Skin of body (tissue), 2 donors: Measurements from ENCODE around the gene SEMA6B. TPM values are rescaled to one million over a fixed set of nuclear protein-coding genes. Genes with fewer than 3 reads are reported as not detected.
"Not testable (repeated sequence)": the region's sequence is repeated elsewhere in the genome, so short reads cannot be mapped to it uniquely, and the experiment has no call there.

Source experiments
- DNase-seq: peaks from one replicate; lab custom pipeline; 2025; lab: John Stamatoyannopoulos, UW
- total RNA-seq: library from RNA; depleted of rRNA; stranded (reverse); fragments of >200 nt; gene quantifications from one replicate; pipeline ENCODE4 v1.2.3, GENCODE V29; 2014

The SEMA6B gene, protein sequence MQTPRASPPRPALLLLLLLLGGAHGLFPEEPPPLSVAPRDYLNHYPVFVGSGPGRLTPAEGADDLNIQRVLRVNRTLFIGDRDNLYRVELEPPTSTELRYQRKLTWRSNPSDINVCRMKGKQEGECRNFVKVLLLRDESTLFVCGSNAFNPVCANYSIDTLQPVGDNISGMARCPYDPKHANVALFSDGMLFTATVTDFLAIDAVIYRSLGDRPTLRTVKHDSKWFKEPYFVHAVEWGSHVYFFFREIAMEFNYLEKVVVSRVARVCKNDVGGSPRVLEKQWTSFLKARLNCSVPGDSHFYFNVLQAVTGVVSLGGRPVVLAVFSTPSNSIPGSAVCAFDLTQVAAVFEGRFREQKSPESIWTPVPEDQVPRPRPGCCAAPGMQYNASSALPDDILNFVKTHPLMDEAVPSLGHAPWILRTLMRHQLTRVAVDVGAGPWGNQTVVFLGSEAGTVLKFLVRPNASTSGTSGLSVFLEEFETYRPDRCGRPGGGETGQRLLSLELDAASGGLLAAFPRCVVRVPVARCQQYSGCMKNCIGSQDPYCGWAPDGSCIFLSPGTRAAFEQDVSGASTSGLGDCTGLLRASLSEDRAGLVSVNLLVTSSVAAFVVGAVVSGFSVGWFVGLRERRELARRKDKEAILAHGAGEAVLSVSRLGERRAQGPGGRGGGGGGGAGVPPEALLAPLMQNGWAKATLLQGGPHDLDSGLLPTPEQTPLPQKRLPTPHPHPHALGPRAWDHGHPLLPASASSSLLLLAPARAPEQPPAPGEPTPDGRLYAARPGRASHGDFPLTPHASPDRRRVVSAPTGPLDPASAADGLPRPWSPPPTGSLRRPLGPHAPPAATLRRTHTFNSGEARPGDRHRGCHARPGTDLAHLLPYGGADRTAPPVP
- total RNA-seq: 5.0 TPM

- no peak for DNase-seq
These were observed at the start of gene SEMA6B for GRCh38 chr19:4559569-4559968. TSS of gene SEMA6B (minus strand) at chr19:4559684. CDS start at chr19:4558457, 1,227 bp downstream.

DNA sequence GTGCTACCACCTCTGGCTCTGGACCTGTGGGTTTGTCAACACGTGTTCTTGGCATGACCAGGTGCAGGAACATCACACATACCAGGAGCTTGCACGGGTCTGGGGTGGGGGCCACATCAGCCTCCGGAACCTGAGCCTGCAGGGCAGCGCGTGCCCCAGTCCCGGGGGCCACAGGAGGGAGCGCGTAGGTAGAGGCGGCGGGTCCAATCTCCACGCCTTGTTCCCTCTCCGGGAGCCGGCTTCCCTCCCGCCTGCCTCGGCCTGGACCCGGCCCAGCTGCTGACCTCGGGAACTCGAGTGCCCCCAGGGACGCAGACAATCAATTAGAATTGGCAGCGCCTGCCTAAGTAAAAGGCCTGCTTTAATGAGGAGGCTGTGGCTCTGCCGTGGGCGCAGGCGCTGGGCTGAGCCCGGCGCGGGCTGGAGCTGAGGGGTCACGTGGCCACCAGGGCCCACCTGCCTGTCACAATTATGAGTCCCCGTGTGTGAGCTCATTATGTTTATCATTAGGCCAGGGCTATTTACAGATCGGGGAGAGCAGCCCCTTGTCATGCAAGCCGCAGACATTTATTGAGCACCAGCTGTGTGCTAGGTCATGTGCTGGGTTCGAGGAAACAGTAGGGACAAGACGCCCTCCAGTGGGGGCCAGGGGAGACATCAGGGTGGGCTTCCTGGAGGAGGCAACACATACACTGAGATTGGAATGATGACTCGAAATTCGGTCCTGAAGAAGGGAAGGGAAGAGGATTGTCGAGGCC, 47.6 kb upstream of the SEMA6B start:
- peak; percentile 24 for DNase-seq

GRCh38 chr19:4606181-4606580, 46.7 kb upstream of the SEMA6B start:
- DNase-seq: no peak

- DNase-seq: no peak
These were observed 45.4 kb upstream of the SEMA6B start for GRCh38 chr19:4604912-4605311.

- no peak for DNase-seq
These were observed 43.4 kb upstream of the SEMA6B start for GRCh38 chr19:4602915-4603314.

DNA sequence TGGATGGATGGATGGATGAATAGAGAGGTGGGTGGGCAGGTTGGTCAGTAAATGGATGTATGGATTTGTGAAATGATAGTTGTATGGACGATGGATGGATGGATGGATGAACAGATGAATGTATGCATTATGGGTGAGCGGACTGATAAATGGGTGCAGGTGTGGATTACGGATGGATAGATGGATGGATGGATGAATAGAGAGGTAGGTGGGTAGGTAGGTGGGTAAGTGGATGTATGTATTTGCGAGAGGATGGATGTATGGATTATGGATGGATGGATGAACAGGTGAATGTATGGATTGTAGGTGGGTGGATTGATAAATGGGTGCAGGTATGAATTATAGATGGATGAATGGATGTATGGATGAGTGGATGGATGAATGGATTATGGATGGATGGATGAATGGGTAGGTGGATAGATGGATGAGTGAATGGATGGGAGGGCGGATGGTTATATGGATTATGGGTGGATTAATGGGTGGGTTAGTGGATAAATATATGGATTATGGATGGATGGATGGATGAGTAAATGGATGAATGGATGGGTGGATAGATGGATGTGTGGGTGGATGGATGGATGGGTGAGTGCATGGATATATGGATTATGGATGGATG, 42.8 kb upstream of the SEMA6B start:
- no peak for DNase-seq

GRCh38 chr19:4600893-4601292, 41.4 kb upstream of the SEMA6B start:
- no peak for DNase-seq

- DNase-seq: no peak
These were observed 40.6 kb upstream of the SEMA6B start for GRCh38 chr19:4600082-4600481.

GRCh38 chr19:4598712-4599111, 39.2 kb upstream of the SEMA6B start:
- no peak for DNase-seq

DNA sequence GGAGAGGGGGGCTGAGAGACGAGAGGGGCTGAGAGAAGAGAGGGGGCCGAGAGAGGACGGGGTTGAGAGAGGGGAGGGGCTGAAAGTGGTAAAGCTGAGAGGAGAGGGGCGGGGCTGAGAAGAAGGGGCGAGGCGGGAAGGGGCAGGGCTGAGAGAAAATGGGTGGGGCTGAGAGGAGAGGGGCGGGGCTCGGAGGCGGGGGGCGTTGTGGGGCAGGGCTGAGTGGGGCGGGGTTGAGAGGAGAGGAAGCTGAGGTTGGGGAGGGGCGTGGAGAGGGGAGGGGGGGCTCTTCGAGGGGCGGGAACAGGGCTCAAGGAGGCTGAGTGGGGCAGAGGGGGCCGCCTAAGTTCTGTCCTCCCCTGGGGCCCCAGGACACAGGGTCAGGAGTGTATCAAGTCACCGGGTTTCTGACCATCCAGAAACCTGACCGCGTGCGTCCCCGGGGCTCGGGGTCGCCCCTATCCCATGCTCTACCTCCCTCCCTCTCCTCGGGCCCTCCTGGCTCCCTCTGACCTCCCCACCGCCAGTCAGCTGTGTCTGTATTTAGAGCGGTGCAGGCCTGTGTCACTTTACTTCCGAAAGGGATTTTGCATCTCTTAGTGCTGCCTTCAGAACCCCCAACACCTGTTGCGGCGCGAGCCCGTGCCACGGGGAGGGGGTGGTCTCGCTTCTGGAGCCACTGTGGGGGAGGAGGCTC, 38.6 kb upstream of the SEMA6B start:
- DNase-seq: no peak

DNA sequence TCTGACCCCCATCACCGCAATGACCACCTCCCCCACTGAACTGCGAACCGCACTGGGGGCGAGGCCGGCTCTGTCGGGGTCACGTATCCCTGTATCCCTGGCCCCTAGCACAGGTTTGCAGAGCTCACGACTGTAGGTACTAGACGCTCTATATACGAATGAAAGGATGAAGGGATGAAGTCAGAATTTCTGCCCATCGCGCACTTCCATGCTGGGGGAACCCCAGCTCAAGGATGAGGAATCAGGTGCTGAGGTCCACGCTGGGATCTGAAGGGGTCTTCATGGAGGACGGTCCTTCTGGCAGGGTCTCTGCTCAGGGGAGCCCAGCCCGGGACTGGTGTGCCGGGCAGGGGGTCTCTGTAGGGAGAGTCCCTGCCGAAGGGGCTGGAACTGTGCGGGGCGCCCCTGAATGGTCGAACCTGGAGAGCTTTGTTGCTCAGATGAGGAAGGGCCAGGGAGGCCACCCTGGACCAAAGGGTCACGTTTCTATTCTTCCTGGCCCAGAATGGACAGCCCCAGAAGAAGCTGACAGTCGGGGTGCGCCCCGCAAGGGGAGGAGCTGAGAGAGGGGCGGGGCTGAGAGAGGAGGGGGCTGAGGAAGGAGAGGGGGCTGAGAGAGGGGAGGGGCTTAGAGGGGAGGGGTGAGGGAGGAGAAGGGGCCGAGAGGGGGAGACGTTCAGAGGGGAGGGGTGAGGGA, 37.9 kb upstream of the SEMA6B start:
- DNase-seq: no peak

DNA sequence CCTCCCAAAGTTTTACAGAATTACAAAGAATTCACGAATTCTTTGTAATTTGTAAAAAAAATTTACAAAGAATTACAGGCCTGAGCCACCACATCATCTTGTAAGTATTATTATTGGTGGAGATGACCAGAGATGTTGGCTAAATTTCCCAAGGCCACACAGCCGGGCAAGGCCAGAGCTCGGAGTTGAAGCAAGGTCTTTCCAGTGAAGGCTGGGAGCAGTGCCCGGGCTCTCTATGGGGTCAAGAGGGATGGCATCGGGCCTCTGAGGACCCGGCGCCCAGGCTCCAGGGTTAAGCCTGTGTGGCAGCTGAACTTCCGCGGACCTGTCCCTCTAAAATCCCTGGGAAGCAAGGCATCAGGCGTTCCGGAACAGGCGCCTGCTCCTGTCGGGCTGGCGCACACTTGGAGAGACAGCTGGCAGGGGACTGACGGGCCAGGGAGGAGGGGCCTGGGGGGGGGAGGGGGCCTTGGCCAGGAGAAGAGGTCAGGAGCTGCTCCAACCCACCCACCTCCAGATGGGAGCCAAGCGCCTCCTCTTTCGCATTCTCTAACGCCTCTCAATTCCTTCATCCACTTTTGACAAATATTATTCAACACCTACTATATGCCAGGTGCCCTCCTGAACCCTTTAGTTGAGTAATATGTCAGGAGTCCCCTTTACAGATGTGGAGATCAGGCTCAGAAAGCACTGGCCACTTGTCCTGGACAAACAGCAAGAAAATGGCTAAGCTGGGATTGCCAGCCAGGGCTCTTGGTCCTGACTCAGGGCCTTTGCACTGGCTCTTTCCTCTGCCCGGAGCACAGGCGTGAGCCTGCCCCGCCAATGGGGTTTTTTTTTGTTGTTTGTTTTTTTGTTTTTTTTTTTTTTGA, 36.8 kb upstream of the SEMA6B start:
- DNase-seq: no peak

- DNase-seq: not testable (repeated sequence)
These were observed 35.7 kb upstream of the SEMA6B start for GRCh38 chr19:4595158-4595557.

GRCh38 chr19:4594201-4594600, 34.7 kb upstream of the SEMA6B start:
- DNase-seq: no peak

DNA sequence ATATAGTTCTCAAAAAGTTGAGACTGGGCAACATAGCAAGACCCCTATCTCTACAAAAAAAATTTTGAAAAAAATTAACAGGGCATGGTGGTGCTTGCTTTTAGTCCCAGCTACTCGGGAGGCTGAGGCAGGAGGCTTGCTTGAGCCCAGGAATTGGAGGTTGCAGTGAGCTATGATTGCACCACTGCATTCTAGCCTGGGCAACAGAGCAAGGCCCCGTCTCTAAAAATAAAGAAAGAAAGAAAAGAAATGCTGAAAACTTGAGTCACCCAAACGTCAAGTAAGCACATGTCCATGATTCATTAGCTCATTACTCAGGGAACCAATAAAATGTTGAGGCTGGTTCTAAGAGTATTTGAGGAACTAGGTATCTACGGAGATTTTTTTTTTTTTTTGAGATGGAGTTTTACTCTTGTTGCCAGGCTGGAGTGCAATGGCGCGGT, 33.9 kb upstream of the SEMA6B start:
- no peak for DNase-seq

- DNase-seq: no peak
These were observed 33.0 kb upstream of the SEMA6B start for GRCh38 chr19:4592445-4592844.

GRCh38 chr19:4591320-4591719, 31.8 kb upstream of the SEMA6B start:
- no peak for DNase-seq

GRCh38 chr19:4590559-4590958, 31.1 kb upstream of the SEMA6B start:
- DNase-seq: no peak
